Heart right ventricle (tissue), 16 donors: ENCODE results near the gene ATF2. TPM values are rescaled to one million over a fixed set of nuclear protein-coding genes. Genes with fewer than 3 reads are reported as not detected.
"Not testable (repeated sequence)": the region's sequence is repeated elsewhere in the genome, so short reads cannot be mapped to it uniquely, and the experiment has no call there.

Source experiments
- ATAC-seq, 8 donors: fragments of 200-7000 bp; cut with Tn5 transposase; one replicate each; pipeline ENCODE4 v1.9.1; 2020; ENCODE audit warnings: mild to moderate bottlenecking in 8 of 8, moderate library complexity in 8 of 8, moderate number of reproducible peaks in 1 of 8
- DNase-seq, 2 donors: peaks; one replicate each; pipeline ENCODE4 v3.0.0-alpha.2; 2020
- H3K27ac ChIP-seq, 10 donors: fragments of 200-600 bp; sonication (generic) in 2 of 10; one replicate each; pipeline versions ENCODE4 v1.5.0 to v1.8.0; 2020 to 2022; ENCODE audit warnings: mild to moderate bottlenecking in 3 of 10
- H3K27me3 ChIP-seq, 7 donors: fragments of 200-600 bp; one replicate each; pipeline ENCODE4 v1.8.0; 2021 to 2022; ENCODE audit warnings: mild to moderate bottlenecking in 2 of 7
- H3K36me3 ChIP-seq, 9 donors: fragments of 200-600 bp; sonication (generic) in 1 of 9; one replicate each; pipeline versions ENCODE4 v1.5.0 to v1.8.0; 2020 to 2022; ENCODE audit warnings: mild to moderate bottlenecking in 2 of 9
- H3K4me1 ChIP-seq, 9 donors: fragments of 200-600 bp; sonication (generic) in 1 of 9; one replicate each; pipeline versions ENCODE4 v1.5.0 to v1.8.0; 2020 to 2022; ENCODE audit warnings: mild to moderate bottlenecking in 4 of 9
- H3K4me3 ChIP-seq, 10 donors: fragments of 200-600 bp; sonication (generic) in 2 of 10; one replicate each; pipeline versions ENCODE4 v1.5.0 to v1.8.0; 2020 to 2022; ENCODE audit warnings: mild to moderate bottlenecking in 7 of 10, moderate library complexity in 2 of 10
- H3K9me3 ChIP-seq, 11 donors: fragments of 200-600 bp in 10 of 11; sonication (generic) in 2 of 11; one replicate each; pipeline versions ENCODE4 v1.5.0 to v1.8.0; 2013 to 2022; ENCODE audit warnings: mild to moderate bottlenecking in 2 of 11, control low read depth in 1 of 11, moderate library complexity in 1 of 11
- WGBS, 2 donors: extraction: QIAGEN DNeasy Blood & Tissue Kit; methylation state at CpG; one replicate each; pipeline ENCODE4 v1.1.7; 2013; ENCODE audit warnings: inconsistent platforms in 1 of 2; 5-methylcytosine and 5-hydroxymethylcytosine counted together
- intact Hi-C, 10 donors: fragments of 100-400 bp; cut with DNase I; formaldehyde crosslinking; loops; one replicate each; pipeline versions ENCODE4 v1.11.1 to v1.14.2; 2022
- polyA plus RNA-seq, 2 donors: library from polyadenylated mRNA; stranded (reverse); fragments of 200-250 nt; gene quantifications; one replicate each; pipeline ENCODE4 v1.2.3, GENCODE V29; 2013
- total RNA-seq, 10 donors: library from RNA; stranded (reverse); fragmentation: NEBNext Ultra II Directional in 3 of 10; extraction: Animal tissue kit (Norgen Biotek cat#: 25700) in 3 of 10; gene quantifications; one replicate each; pipeline versions ENCODE4 v1.2.1 to v1.2.4, GENCODE V29; 2021 to 2023
- TF ChIP-seq, protein P1 (sequence below), 9 donors: fragments of 200-600 bp; sonication (generic) in 2 of 9; IDR thresholded peaks; one replicate each; pipeline versions ENCODE4 v1.5.0 to v1.8.0; 2021 to 2022; ENCODE audit warnings: antibody characterized with exemption in 9 of 9, mild to moderate bottlenecking in 5 of 9, moderate library complexity in 1 of 9
- donor health status: Arrhythmogenic right ventricular cardiomyopathy.
- donor health status: ischemic (EF 13 %, LVEDD 7.1; RV severe dilation, severe dysfunction).
- donor health status: healthy with polysubstance abuse.
- donor health status: DM: no; HTN: yes; CAD: no.
- donor health status: DM: no; HTN: no; CAD: no.
- donor health status: ischemic (EF 25% LVEDD 6.9; RV normal size, moderate dysfunction).
- donor health status: ischemic (EF 25% LVEDD 5.7; RV mildly dilated, moderate dysfunction).
- donor health status: healthy.
- donor health status: DM: yes; HTN: yes; CAD: no.
- donor health status: Ischemic cardiomyopathy.
- donor health status: ischemic (EF 35%, LVEDD 5.7; RV mildly dilated, moderate dysfunction).
- donor health status: nonischemic (EF 11% LVEDD 7.7; RV severe dilation, severe dysfunction).
- donor health status: DM: yes; HTN: yes; CAD: no.
- donor health status: PGD.
- donor health status: ischemic (EF 29% LVEDD 5.4; RV normal size, mild dysfunction).
- donor health status: nonischemic (EF 23%, LVEDD 6.1; RV moderate dilation, normal function).

Gene ATF2
- total and polyA plus RNA-seq, 12 donors, result 7.8 to 39.8 (median 29.0) TPM

DNA sequence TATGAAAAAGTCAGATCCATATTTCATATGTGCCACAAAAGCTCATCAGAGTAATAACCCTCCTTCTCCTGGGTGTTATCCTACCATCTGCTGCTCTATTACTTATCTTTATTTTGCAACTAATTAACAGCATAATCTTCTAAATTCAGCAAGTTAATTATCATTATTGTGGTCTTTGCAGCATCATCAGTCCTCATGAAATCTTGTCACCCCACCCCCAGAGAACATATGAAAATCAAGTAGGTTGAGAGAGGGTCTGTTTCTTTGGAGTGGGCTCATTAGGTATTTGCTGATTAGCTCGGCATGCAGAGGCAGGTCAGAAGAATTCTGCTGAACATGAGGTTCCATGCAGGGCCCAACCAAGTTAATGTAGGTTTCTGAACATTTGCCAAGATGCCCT lies 64.8 kb downstream of the ATF2 start:
- TF ChIP-seq, protein P1, sequence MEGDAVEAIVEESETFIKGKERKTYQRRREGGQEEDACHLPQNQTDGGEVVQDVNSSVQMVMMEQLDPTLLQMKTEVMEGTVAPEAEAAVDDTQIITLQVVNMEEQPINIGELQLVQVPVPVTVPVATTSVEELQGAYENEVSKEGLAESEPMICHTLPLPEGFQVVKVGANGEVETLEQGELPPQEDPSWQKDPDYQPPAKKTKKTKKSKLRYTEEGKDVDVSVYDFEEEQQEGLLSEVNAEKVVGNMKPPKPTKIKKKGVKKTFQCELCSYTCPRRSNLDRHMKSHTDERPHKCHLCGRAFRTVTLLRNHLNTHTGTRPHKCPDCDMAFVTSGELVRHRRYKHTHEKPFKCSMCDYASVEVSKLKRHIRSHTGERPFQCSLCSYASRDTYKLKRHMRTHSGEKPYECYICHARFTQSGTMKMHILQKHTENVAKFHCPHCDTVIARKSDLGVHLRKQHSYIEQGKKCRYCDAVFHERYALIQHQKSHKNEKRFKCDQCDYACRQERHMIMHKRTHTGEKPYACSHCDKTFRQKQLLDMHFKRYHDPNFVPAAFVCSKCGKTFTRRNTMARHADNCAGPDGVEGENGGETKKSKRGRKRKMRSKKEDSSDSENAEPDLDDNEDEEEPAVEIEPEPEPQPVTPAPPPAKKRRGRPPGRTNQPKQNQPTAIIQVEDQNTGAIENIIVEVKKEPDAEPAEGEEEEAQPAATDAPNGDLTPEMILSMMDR (IDR thresholded peaks at IDR 0.05), result no peak
- intact Hi-C loops, result no loop called here
- no peak for ATAC-seq
- DNase-seq, result no peak
- Histone ChIP-seq H3K36me3 (peaks cover 0 to 89% (median 5%) of the 10 kb centered on the region in 9 donors), H3K9me3 (peaks cover 0 to 5% (median 0%) of the 10 kb centered on the region in 11 donors), H3K4me1 (peaks cover 0 to 9% (median 0%) of the 10 kb centered on the region in 9 donors), H3K4me3 (no peak overlapping the region), H3K27ac (no peak overlapping the region), H3K27me3 (no peaks in the 10 kb centered on the region)
- 65 to 83% methylated on average over 1 of the region's 1 CpG for WGBS, 2 donors

DNA sequence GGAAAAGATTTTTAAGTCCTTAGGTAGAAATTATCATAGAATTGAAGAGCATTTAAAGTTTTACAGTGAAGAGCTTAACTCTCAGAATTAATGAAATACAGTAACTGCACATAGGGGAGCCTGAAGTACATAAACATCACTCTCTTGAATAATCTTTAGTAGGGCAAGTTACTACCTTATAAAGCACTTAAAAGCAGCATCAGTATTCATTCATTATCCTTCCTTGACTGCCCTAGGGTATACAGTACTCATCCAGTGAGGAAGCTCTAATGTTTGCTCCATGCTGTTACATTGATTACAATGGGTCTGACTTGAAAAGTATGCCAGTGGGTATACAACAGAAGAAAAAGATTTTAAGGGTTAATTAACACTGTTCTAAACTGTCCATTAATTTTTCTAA lies 66.5 kb downstream of the ATF2 start:
- ATAC-seq, result no peak
- H3K36me3 ChIP-seq, result peaks cover 0 to 93% (median 16%) of the 10 kb centered on the region in 9 donors
- intact Hi-C loops, result no loop called here

DNA sequence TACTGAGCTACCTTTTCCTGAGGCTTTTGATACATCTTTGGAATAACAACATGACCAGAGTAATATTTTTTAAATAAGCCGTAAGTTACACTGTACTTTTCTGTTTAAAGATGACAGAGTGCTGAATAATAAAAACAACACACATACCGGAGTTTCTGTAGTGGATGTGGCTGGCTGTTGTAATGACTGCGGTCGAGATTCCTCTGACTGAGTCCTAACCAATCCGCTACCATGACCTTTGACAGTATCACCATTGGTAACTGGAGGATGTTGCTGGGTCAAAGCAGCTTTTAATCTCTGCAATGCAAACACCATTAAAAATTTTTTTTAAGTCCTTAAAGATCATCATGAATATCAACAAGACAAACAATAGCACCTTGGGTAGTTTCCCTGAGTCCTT lies 70.7 kb downstream of the ATF2 start:
- WGBS, 2 donors, result 94 to 95% methylated on average over 5 of the region's 5 CpGs
- ATAC-seq (no peak), DNase-seq (no peak)
- Histone ChIP-seq H3K27ac (no peak overlapping the region), H3K4me3 (no peak overlapping the region), H3K27me3 (no peaks in the 10 kb centered on the region), H3K36me3 (peaks cover 0 to 97% (median 29%) of the 10 kb centered on the region in 9 donors), H3K4me1 (peaks cover 0 to 9% (median 0%) of the 10 kb centered on the region in 9 donors), H3K9me3 (peaks cover 0 to 5% (median 0%) of the 10 kb centered on the region in 11 donors)
- intact Hi-C loops, result no loop called here
- TF ChIP-seq, protein P1 (IDR thresholded peaks at IDR 0.05), result no peak

More for the DNA sequence above, 66.5 kb downstream of the ATF2 start:
- DNase-seq, result no peak
- Histone ChIP-seq H3K4me1 (peaks cover 0 to 9% (median 0%) of the 10 kb centered on the region in 9 donors), H3K27me3 (no peaks in the 10 kb centered on the region), H3K4me3 (no peak overlapping the region), H3K9me3 (peaks cover 0 to 5% (median 0%) of the 10 kb centered on the region in 11 donors), H3K27ac (no peak overlapping the region)
- TF ChIP-seq, protein P1 (IDR thresholded peaks at IDR 0.05), result no peak

DNA sequence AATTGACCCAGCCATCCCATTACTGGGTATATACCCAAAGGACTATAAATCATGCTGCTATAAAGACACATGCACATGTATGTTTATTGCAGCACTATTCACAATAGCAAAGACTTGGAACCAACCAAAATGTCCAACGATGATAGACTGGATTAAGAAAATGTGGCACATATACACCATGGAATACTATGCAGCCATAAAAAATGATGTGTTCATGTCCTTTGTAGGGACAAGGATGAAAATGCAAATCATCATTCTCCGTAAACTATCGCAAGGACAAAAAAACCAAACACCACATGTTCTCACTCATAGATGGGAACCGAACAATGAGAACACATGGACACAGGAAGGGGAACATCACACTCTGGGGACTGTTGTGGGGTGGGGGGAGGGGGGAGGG lies 83.9 kb downstream of the ATF2 start:
- intact Hi-C loops, H3K9me3 ChIP-seq, H3K27ac ChIP-seq, DNase-seq, H3K4me3 ChIP-seq, ATAC-seq, H3K27me3 ChIP-seq, H3K4me1 ChIP-seq: not testable (repeated sequence)
- peaks cover 0 to 85% (median 23%) of the 10 kb centered on the region in 9 donors for H3K36me3 ChIP-seq
- 97 to 99% methylated on average over 4 of the region's 4 CpGs for WGBS, 2 donors

DNA sequence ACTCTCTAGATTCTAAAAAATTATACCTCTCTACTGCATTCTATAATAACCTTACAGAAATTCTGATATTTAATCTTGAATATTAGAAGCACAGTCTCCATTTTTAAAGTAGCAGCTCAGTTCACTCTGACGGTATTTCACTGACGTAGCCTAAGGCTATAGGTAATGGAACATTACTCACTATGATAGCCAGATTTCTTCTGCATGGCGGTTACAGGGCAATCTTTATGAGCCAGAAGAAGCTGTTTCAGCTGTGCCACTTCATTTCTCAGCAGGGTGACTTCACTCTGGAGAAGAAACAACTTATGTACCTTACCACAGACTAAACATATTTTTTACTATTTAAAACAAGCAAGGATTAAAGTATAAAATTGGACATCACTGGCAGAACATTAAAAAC lies 87.5 kb downstream of the ATF2 start:
- ATAC-seq (no peak), DNase-seq (no peak)
- Histone ChIP-seq H3K9me3 (peaks cover 0 to 7% (median 0%) of the 10 kb centered on the region in 11 donors), H3K4me1 (no peaks in the 10 kb centered on the region), H3K27ac (no peak overlapping the region), H3K4me3 (no peak overlapping the region), H3K27me3 (no peaks in the 10 kb centered on the region), H3K36me3 (peaks cover 0 to 87% (median 33%) of the 10 kb centered on the region in 9 donors)
- 95 to 97% methylated on average over 3 of the region's 3 CpGs for WGBS, 2 donors
- intact Hi-C loops, result no loop called here
- TF ChIP-seq, protein P1 (IDR thresholded peaks at IDR 0.05), result no peak
